GM12801 (cell line): ENCODE data around the gene ERG.

ENCODE experiments used
- CTCF ChIP-seq: IDR thresholded peaks from one replicate; pipeline ENCODE4 v1.5.1; 2011; ENCODE audit warnings: control low read depth; ENCODE audit not compliant: insufficient read length; ENCODE audit errors: extremely low read depth

ERG gene

GRCh38 chr21:38479641-38480525 lies 18.4 kb downstream of the ERG start:
- TF ChIP-seq CTCF, result no peak

GRCh38 chr21:38478782-38479181 lies 19.5 kb downstream of the ERG start:
- TF ChIP-seq CTCF, result no peak

- TF ChIP-seq CTCF, result no peak
These were observed 21.1 kb downstream of the ERG start for GRCh38 chr21:38477226-38477625.

- no peak for TF ChIP-seq CTCF
These were observed 21.9 kb downstream of the ERG start for GRCh38 chr21:38476385-38476784.

DNA sequence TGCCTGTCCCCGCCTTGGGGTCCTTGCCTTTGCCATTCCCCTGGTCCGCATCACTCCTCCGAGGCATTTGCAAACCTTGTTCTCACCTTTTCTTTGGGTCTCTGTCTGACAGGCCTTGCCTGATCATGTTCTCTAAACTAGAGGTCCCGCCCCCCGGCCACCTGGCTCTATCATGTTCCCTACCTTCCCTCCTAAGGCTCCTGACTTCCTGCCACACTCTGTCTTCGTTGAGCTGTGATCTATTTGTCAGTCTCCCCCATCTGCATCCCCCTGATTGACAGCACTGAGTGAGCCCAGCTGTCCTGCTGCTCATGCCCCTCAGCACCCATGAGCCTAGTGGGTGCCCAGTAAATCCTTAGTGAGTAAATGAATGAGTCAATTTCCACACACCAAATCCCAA lies 22.8 kb downstream of the ERG start:
- no peak for TF ChIP-seq CTCF

GRCh38 chr21:38474796-38475195 lies 23.5 kb downstream of the ERG start:
- no peak for TF ChIP-seq CTCF

- TF ChIP-seq CTCF, result no peak
These were observed 24.2 kb downstream of the ERG start for GRCh38 chr21:38474124-38474523.
